Activated CD8-positive, alpha-beta T cell treated with anti-CD3 and anti-CD28 coated beads for 36 hours (primary cell): ENCODE data around the gene TBC1D4. TPM values are rescaled to one million over a fixed set of nuclear protein-coding genes. Genes with fewer than 3 reads are reported as not detected.

Experiments used
- ATAC-seq: fragments of 200-7000 bp; cut with Tn5 transposase; one replicate; pipeline ENCODE4 v1.10.0; 2021; ENCODE audit warnings: mild to moderate bottlenecking, moderate library complexity
- CTCF ChIA-PET: fragments of 350-600 bp; sonication (Branson Sonifier 250); formaldehyde crosslinking; loops from one replicate; lab custom pipeline; 2021; ENCODE audit warnings: antibody characterized with exemption; lab: Charles Lee
- POLR2A ChIA-PET: fragments of 350-600 bp; sonication (Branson Sonifier 250); formaldehyde crosslinking; loops from one replicate; lab custom pipeline; 2021; ENCODE audit warnings: antibody characterized with exemption; lab: Charles Lee
- DNase-seq: peaks from one replicate; pipeline ENCODE4 v3.0.0-alpha.2; 2020
- H3K27ac Mint-ChIP-seq: one replicate; pipeline ENCODE4 v1.8.0; 2021; ENCODE audit warnings: mild to moderate bottlenecking, mixed read lengths
- H3K27me3 Mint-ChIP-seq: one replicate; pipeline ENCODE4 v1.8.0; 2021; ENCODE audit warnings: mixed read lengths
- H3K36me3 Mint-ChIP-seq: one replicate; pipeline ENCODE4 v1.8.0; 2021; ENCODE audit warnings: low read depth, mixed read lengths
- H3K4me1 Mint-ChIP-seq: one replicate; pipeline ENCODE4 v1.8.0; 2021; ENCODE audit warnings: low read depth, mixed read lengths
- H3K4me3 Mint-ChIP-seq: one replicate; pipeline ENCODE4 v1.8.0; 2021; ENCODE audit warnings: mild to moderate bottlenecking, moderate library complexity, mixed read lengths
- H3K9me3 Mint-ChIP-seq: one replicate; pipeline ENCODE4 v1.8.0; 2021; ENCODE audit warnings: mixed read lengths
- intact Hi-C: fragments of 100-400 bp; cut with micrococcal nuclease; formaldehyde crosslinking; loops from one replicate; pipeline ENCODE4 v1.10.0; 2022
- total RNA-seq, 2 experiments: library from RNA; stranded (reverse); gene quantifications; one replicate each; pipeline ENCODE4 v1.2.3, GENCODE V29; 2021
- TF ChIP-seq, protein P1 (sequence below): fragments of 200-600 bp; IDR thresholded peaks from one replicate; pipeline ENCODE4 v1.8.0; 2022; ENCODE audit warnings: antibody characterized with exemption, mild to moderate bottlenecking

Gene TBC1D4
- total RNA-seq, 2 experiments from 2014 or later = 50.4 to 53.3 TPM

DNA sequence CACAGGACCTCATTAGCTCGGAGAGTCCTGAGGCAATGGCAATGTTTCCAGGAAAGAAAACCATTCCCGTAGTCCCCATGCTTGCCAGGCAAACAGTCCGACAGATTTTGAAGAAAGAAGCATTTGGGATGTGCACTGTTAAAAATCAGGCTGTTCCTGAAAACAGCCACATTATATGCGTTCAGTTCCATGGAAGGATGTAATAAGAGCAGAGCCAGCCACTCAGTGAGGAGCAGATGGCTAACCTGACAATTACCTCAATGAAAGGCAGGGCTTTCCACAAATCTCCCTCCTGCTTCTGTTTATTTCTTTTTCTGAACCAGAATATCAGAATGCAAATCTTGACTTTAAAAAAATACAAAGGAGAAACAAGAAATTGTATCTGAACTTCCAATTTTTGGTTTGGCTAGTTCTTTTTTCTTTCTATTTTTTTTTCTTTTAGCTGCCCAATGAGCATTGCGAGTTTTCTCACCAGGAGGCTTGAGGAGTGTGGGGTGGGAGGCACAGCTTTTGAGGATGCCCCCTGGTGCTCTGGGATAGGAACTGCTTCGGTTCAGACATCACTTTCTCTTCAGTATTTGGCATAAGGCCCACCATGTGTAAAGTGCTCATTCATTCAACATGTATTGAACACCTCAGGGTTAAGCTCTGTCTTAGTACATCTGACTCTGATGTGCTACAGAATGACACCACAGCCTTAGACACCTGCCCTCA lies 124.2 kb downstream of the TBC1D4 start:
- Mint-ChIP-seq H3K27ac (no peak overlapping the region), H3K9me3 (no peaks in the 10 kb centered on the region), H3K36me3 (peaks cover 3% of the 10 kb centered on the region), H3K4me3 (no peak overlapping the region), H3K27me3 (no peaks in the 10 kb centered on the region), H3K4me1 (peaks cover 30% of the 10 kb centered on the region)
- TF ChIP-seq, protein P1, sequence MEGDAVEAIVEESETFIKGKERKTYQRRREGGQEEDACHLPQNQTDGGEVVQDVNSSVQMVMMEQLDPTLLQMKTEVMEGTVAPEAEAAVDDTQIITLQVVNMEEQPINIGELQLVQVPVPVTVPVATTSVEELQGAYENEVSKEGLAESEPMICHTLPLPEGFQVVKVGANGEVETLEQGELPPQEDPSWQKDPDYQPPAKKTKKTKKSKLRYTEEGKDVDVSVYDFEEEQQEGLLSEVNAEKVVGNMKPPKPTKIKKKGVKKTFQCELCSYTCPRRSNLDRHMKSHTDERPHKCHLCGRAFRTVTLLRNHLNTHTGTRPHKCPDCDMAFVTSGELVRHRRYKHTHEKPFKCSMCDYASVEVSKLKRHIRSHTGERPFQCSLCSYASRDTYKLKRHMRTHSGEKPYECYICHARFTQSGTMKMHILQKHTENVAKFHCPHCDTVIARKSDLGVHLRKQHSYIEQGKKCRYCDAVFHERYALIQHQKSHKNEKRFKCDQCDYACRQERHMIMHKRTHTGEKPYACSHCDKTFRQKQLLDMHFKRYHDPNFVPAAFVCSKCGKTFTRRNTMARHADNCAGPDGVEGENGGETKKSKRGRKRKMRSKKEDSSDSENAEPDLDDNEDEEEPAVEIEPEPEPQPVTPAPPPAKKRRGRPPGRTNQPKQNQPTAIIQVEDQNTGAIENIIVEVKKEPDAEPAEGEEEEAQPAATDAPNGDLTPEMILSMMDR = peak; percentile 79
- intact Hi-C loops = loop anchor here (5.0 kb wide), 1 partner anchor 35 kb away; no protein-coding TSS in a partner anchor
- DNase-seq = peak; percentile 69
- ChIA-PET CTCF (interaction anchor here (0.7 to 2.4 kb wide), 12 partner anchors 10 to 139 kb away, joined by 3 to 14 read pairs (median 3); no protein-coding TSS in a partner anchor), POLR2A (interaction anchor here (0.6 to 2.7 kb wide), 3 partner anchors 16 to 1408 kb away, joined by 3 to 12 read pairs (median 4); no protein-coding TSS in a partner anchor)
- peak; percentile 95 for ATAC-seq

DNA sequence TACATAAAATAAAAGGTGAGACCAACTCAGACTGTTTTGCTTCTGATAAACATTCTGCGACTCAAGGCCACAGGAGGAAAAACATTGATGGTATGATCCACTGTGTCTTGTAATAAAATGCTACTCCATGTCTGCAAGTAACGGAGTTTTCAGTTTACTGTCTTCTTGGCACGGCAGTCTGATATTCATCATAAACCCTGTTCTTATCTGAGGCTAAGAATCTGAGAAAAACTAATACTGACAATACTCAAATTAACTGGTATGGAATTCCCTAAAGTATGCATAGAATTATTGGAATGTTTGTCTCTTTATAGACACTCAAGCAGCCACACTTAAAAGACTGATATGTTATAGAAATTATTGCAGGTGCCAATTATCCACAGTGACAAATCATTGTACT lies 125.5 kb downstream of the TBC1D4 start:
- ATAC-seq = no peak
- ChIA-PET POLR2A (interaction anchor here (2.7 kb wide), 1 partner anchor 30 kb away, joined by 12 read pairs; no protein-coding TSS in a partner anchor), CTCF (interaction anchor here (2.4 kb wide), 1 partner anchor 16 kb away, joined by 14 read pairs; no protein-coding TSS in a partner anchor)
- H3K36me3 Mint-ChIP-seq = peaks cover 3% of the 10 kb centered on the region
- TF ChIP-seq, protein P1 = no peak
- no peak for DNase-seq
- no peak overlapping the region for H3K27ac Mint-ChIP-seq
- no peak overlapping the region for H3K4me3 Mint-ChIP-seq
- peaks cover 29% of the 10 kb centered on the region for H3K4me1 Mint-ChIP-seq
- intact Hi-C loops = loop anchor here (5.0 kb wide), 1 partner anchor 34 kb away; no protein-coding TSS in a partner anchor
- no peaks in the 10 kb centered on the region for H3K27me3 Mint-ChIP-seq
- no peaks in the 10 kb centered on the region for H3K9me3 Mint-ChIP-seq

DNA sequence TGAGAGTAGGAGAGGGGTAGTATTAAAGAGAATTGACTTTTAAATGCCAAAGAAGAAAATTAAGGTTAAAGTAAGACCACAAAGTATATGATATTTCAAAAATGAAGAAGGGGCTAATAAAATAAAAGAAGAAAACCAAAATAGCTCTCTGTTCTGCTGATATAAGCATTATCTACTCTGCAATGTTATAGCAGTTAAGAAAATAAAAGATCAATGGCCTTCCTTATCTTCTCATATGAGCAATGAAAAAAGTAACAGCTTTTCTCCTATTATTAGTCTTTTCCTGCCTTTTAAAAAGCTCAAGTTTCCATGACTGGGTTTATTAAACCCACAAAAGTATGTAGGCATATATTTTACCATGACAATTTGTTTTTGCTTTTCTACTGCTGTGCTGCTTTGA lies 126.4 kb downstream of the TBC1D4 start:
- Mint-ChIP-seq H3K36me3 (peaks cover 3% of the 10 kb centered on the region), H3K4me3 (no peak overlapping the region), H3K4me1 (peaks cover 29% of the 10 kb centered on the region), H3K27me3 (no peaks in the 10 kb centered on the region), H3K9me3 (no peaks in the 10 kb centered on the region), H3K27ac (no peak overlapping the region)
- POLR2A ChIA-PET = no interaction called here
- ATAC-seq (no peak), DNase-seq (no peak)
- TF ChIP-seq, protein P1 = no peak
- CTCF ChIA-PET = interaction anchor here (1.4 kb wide), 1 partner anchor 11 kb away, joined by 5 read pairs; no protein-coding TSS in a partner anchor
- intact Hi-C loops = loop anchor here (5.0 kb wide), 1 partner anchor 33 kb away; no protein-coding TSS in a partner anchor

DNA sequence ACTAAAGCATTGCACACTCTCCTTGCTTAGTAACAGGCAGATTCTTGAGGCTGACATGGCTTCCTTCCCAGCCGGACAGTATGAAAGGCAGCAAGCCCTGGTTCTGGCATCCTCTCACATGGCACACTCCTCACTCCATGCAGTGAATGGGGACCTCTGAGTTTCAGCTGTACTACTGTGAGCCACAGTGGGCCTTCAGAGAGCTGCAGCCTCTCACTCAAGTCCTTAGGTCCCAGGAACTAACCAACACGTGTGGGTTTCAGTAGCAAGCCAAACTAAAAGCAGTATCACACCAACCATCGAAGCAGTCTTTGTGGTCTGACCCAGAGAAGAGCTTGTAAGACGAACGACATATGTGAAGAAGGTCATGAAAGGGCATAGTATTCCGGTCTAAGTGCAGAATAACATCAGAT lies 128.2 kb downstream of the TBC1D4 start:
- intact Hi-C loops = no loop called here
- Mint-ChIP-seq H3K36me3 (peaks cover 3% of the 10 kb centered on the region), H3K9me3 (no peaks in the 10 kb centered on the region), H3K27ac (no peak overlapping the region), H3K4me1 (peaks cover 24% of the 10 kb centered on the region), H3K27me3 (no peaks in the 10 kb centered on the region), H3K4me3 (no peak overlapping the region)
- peak; percentile 43 for DNase-seq
- ChIA-PET POLR2A (interaction anchor here (0.8 to 1.0 kb wide), 2 partner anchors 16 to 27 kb away, joined by 3 read pairs; no protein-coding TSS in a partner anchor), CTCF (no interaction called here)
- peak; percentile 73 for ATAC-seq
- TF ChIP-seq, protein P1 = no peak
